NCI-H2227 (cell line): ENCODE results near the gene NOCT.
A peak's percentile ranks its signal among the peaks of the same experiment; 100 is the strongest.
"Not testable (repeated sequence)": the region's sequence is repeated elsewhere in the genome, so short reads cannot be mapped to it uniquely, and the experiment has no call there.

ENCODE experiments used
- DNase-seq: peaks from one replicate; lab custom pipeline; 2025; ENCODE audit not compliant: unreplicated experiment; lab: John Stamatoyannopoulos, UW

NOCT gene

GRCh38 chr4:139008278-139008677 lies 7.3 kb upstream of the NOCT start:
- not testable (repeated sequence) for DNase-seq

GRCh38 chr4:139009702-139010101 lies 5.9 kb upstream of the NOCT start:
- DNase-seq = no peak

- no peak for DNase-seq
Measured at GRCh38 chr4:139011225-139011950, 4.2 kb upstream of the NOCT start.

- peak; percentile 5 for DNase-seq
Measured at GRCh38 chr4:139014371-139015268, 961 bp upstream of the NOCT start.

- DNase-seq = peak; percentile 60
Measured at GRCh38 chr4:139015948-139016471, 429 bp downstream of the NOCT start.

GRCh38 chr4:139017861-139018260 lies 2.3 kb downstream of the NOCT start:
- DNase-seq = no peak

- DNase-seq = no peak
Measured at GRCh38 chr4:139018501-139018900, 2.9 kb downstream of the NOCT start.

GRCh38 chr4:139018971-139019758 lies 3.6 kb downstream of the NOCT start:
- DNase-seq = no peak

GRCh38 chr4:139020384-139020783 lies 4.8 kb downstream of the NOCT start:
- no peak for DNase-seq

- not testable (repeated sequence) for DNase-seq
Measured at GRCh38 chr4:139021071-139021470, 5.5 kb downstream of the NOCT start.

GRCh38 chr4:139022835-139023234 lies 7.3 kb downstream of the NOCT start:
- no peak for DNase-seq

- DNase-seq = no peak
Measured at GRCh38 chr4:139024686-139025085, 9.1 kb downstream of the NOCT start.

- DNase-seq = no peak
Measured at GRCh38 chr4:139025841-139026240, 10.3 kb downstream of the NOCT start.

GRCh38 chr4:139027776-139028175 lies 12.2 kb downstream of the NOCT start:
- DNase-seq = no peak

GRCh38 chr4:139028191-139028661 lies 12.6 kb downstream of the NOCT start:
- no peak for DNase-seq

GRCh38 chr4:139029866-139030363 lies 14.3 kb downstream of the NOCT start:
- DNase-seq = not testable (repeated sequence)

GRCh38 chr4:139030614-139031235 lies 15.1 kb downstream of the NOCT start:
- DNase-seq = peak; percentile 76

GRCh38 chr4:139035650-139036049 lies 20.1 kb downstream of the NOCT start:
- DNase-seq = no peak

- no peak for DNase-seq
Measured at GRCh38 chr4:139036885-139037284, 21.3 kb downstream of the NOCT start.

GRCh38 chr4:139038874-139039443 lies 23.4 kb downstream of the NOCT start:
- DNase-seq = no peak
